SH-SY5Y (cell line): ENCODE measurements around the gene MAP1B.

Experiments
- GATA2 ChIP-seq: IDR thresholded peaks from 2 replicates; pipeline ENCODE4 v1.6.1; 2011; ENCODE audit warnings: mild to moderate bottlenecking, low read depth, low read length
- GATA3 ChIP-seq: IDR thresholded peaks from 2 replicates; pipeline ENCODE4 v1.6.1; 2011; ENCODE audit warnings: low read depth, mild to moderate bottlenecking, low read length, moderate library complexity

DNA sequence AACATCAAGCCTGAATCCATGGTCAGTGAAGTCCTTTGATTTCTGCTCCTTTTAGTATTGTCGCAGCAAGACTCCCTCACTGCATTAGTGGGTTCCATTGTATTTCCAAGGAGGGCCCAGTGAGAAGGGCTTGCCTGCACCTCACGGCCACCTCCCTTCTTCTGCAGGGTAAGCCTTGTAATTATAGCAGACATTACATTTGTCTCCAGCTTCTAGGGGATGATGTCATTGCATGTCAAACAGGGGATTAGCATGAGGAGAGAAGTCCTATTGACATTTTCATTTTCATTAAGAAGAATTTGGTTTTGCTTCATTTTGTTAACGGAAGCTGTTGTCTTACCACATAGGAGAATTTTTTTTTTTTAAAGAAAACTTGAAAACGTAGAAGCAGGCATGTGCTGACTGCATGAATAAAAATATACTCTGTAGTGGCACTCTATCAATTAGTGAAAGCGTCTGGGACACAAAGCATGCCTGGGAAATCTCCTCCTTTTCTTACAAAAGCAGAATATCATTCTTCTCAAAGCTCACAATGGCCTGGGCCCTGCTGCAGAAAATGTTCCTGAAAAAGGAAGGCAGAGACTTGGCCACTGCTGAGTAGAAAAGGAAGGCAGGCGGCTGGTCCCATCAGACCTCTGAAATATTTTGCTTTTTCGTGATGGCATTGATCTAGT, 27.1 kb downstream of the MAP1B start:
- TF ChIP-seq GATA2: no peak
- TF ChIP-seq GATA3: no peak
